GM08714 (cell line): ENCODE data around the gene YIPF3.
"Not testable (repeated sequence)": the region's sequence is repeated elsewhere in the genome, so short reads cannot be mapped to it uniquely, and the experiment has no call there.

Source experiments
- H3K4me3 ChIP-seq: fragments of 200-500 bp; sonication (Bioruptor generic); 2 replicates; pipeline ENCODE4 v1.5.1; 2014; ENCODE audit warnings: mild to moderate bottlenecking, low read length, inconsistent platforms
- ZNF274 ChIP-seq: IDR thresholded peaks from 2 replicates; pipeline ENCODE4 v1.6.1; 2012; ENCODE audit warnings: mild to moderate bottlenecking, low read depth, low read length

YIPF3 gene

GRCh38 chr6:43503443-43503842, 13.3 kb downstream of the YIPF3 start:
- TF ChIP-seq ZNF274 = no peak
- H3K4me3 ChIP-seq = no peak overlapping the region

GRCh38 chr6:43502666-43503065, 14.1 kb downstream of the YIPF3 start:
- no peak for TF ChIP-seq ZNF274
- H3K4me3 ChIP-seq = no peak overlapping the region

GRCh38 chr6:43500921-43501320, 15.8 kb downstream of the YIPF3 start:
- H3K4me3 ChIP-seq = no peak overlapping the region
- no peak for TF ChIP-seq ZNF274

- no peak overlapping the region for H3K4me3 ChIP-seq
- TF ChIP-seq ZNF274 = no peak
These were observed 17.5 kb downstream of the YIPF3 start for GRCh38 chr6:43499028-43499815.

GRCh38 chr6:43498291-43498690, 18.4 kb downstream of the YIPF3 start:
- not testable (repeated sequence) for H3K4me3 ChIP-seq

GRCh38 chr6:43497689-43498088, 19.0 kb downstream of the YIPF3 start:
- TF ChIP-seq ZNF274 = no peak
- no peak overlapping the region for H3K4me3 ChIP-seq

GRCh38 chr6:43497129-43497396, 19.7 kb downstream of the YIPF3 start:
- no peak for TF ChIP-seq ZNF274
- H3K4me3 ChIP-seq = no peak overlapping the region

GRCh38 chr6:43496370-43497128, 20.2 kb downstream of the YIPF3 start:
- H3K4me3 ChIP-seq = no peak overlapping the region
- TF ChIP-seq ZNF274 = no peak

- no peak overlapping the region for H3K4me3 ChIP-seq
- TF ChIP-seq ZNF274 = no peak
These were observed 21.3 kb downstream of the YIPF3 start for GRCh38 chr6:43495409-43495941.

- no peak overlapping the region for H3K4me3 ChIP-seq
- no peak for TF ChIP-seq ZNF274
These were observed 22.0 kb downstream of the YIPF3 start for GRCh38 chr6:43494766-43495165.

GRCh38 chr6:43494321-43494720, 22.4 kb downstream of the YIPF3 start:
- no peak for TF ChIP-seq ZNF274
- no peak overlapping the region for H3K4me3 ChIP-seq

GRCh38 chr6:43493833-43494232, 22.9 kb downstream of the YIPF3 start:
- no peak overlapping the region for H3K4me3 ChIP-seq
- TF ChIP-seq ZNF274 = no peak

- H3K4me3 ChIP-seq = no peak overlapping the region
These were observed 23.5 kb downstream of the YIPF3 start for GRCh38 chr6:43493230-43493629.

GRCh38 chr6:43492673-43493072, 24.1 kb downstream of the YIPF3 start:
- TF ChIP-seq ZNF274 = no peak
- H3K4me3 ChIP-seq = no peak overlapping the region

More at GRCh38 chr6:43493230-43493629, 23.5 kb downstream of the YIPF3 start:
- no peak for TF ChIP-seq ZNF274
